Measurements from ENCODE around the gene MAP3K3.
A peak's percentile ranks its signal among the peaks of the same experiment; 100 is the strongest.

Gene MAP3K3

DNA sequence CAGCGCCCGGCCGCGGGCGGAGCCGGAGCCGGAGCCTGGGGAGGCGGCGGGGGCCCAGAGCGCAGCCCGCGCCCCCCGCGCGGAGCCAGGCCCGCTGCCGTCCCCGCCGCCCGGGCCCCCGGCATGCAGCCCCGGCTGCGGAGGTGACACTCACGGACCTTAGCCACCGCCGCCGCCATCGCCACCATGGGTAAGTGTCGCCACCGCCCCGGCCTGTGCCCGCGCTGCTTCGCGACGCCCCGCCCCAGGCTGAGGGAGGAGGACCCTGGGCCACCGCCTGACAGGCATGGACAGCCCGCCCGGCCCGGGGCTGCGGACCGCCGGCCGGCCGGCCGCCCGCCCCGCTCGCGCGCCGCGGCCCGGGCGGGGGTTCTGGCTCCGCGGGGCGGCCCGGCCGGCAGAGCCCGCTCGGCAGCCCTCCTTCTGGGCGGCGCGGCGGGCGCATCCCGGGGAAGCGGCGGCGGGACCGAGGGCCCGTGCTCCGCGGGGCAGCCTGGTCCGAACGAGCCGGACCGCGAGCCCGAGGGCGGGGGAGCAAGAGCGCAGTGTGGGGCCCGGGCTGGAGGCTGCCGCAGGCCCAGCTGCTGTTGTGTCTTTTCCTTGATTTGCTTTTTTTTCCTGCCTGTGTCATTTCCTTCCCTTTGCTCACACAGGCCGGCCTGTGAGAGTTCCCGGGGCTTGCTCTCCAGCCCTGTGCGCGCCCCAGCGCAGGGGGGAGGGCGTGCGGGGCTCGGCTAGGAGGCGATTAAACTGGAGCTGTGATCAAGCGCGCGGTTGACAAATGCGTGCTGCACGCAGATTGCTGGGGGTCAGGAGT, 565 bp downstream of the MAP3K3 start:
- peak; percentile 67 for DNase-seq

DNA sequence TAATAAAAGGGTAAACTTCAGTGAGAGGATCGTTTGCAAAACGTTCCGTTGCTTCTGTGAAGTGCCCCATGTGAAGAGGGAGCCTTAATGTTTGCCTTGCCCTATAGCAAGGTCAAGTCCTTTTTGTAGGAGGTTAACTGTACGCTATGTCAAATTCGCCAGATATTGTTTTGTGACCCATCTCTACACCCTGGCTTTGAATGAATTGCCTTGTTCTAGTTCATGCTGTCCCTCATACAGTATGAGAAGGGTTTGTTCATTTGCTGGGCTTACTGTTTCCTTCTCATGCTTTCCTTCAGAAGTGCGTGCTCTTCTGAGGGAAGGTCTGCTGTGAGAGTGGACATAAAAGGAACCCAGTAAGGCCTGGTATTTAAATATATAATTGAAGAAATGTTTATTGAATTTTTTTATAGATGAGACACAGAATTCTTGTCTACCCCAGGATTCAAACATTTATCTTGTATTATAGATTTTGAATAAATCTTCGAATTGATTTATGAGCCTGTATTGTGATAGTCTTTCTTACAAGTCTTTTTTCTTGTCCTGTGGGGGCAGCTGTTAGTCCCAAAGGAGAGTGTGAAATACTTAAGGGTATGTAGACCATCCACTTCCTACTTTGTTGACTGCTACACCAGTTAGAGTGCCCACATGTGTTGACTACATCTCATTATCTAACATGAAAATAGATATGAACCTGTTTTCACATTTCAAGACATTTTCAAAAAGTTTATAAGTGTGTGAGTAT, 1.7 kb downstream of the MAP3K3 start:
- DNase-seq = no peak

DNA sequence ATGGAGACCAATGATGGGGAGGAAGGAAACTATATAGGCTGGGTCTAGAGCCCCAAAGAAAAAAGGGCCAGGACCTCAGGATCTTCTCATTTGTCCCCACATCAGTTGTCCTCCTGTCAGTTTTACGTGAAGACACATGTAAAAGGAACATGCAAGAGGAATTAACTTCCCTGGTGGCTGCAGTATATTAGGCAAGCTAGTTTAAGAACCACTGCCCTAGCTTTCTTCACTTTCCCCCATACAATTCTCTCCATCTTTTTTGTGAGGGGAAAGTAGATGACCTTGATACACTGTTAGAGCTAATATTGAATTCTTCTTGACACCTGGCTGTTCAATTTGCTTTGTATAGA, 2.3 kb downstream of the MAP3K3 start:
- no peak for DNase-seq

DNA sequence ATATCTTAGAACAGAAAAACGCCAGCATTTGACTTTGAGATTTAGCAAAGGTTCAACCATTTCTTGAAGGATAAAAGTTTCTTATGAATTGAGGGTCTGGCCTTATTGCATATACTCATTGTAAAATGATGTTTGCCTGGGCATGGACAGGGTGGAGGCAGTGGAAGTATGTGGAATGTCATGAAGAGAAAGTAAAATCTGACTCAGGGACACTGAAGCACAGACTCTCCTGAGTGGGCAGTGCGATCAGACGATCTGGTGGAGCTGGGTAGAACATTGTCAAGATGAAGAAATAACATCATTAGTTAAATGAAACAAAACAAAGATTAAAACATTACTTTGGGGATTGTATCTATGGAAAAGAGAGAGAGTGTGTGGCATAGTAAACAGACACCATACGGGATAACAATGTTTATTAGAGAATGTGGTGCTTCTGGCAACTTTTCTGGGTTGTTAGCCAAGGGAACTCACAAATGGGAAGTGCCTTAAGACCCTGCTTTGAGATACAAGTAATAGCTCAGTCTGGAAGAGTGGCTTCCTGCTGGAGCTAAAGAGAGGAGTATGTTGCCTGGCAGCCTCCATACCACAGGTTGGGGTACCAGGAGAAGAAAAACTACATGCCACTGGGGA, 4.4 kb downstream of the MAP3K3 start:
- no peak for DNase-seq

DNA sequence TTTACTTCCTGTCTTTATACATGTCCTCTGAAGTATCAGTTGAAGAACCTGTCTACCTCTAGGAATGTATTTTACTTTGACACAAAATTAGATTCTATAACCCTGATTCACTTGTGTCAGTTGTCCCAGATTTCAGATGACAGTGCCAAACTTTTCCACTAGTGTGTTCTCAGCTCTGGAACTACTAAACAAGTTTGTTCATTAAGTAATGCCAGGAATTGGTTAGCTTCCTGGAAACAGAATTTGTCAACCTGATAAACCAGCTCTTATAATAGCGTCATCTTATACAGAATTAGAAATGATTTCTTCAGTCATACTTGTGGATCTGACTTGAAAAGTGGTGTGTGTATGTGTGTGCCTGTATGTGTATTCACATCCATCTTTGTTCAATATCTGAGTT, 7.4 kb downstream of the MAP3K3 start:
- DNase-seq = no peak

DNA sequence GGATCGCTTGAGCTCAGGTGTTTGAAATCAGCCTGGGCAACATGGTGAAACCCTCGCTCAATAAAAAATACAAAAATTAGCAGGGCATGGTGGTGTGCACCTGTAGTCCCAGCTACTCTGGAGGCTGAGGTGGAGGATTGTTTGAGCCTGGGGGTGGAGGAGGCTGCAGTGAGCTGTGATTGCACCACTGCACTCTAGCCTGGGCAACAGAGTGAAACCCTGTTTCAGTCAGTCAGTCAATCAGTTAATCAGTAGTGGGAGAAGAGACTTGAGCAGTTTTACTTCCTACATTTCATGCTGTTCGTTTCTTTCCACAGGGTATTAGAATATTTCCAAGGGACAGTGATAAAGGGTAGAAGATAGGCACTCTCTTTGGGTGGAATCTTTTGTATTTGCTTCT, 8.8 kb downstream of the MAP3K3 start:
- no peak for DNase-seq

DNA sequence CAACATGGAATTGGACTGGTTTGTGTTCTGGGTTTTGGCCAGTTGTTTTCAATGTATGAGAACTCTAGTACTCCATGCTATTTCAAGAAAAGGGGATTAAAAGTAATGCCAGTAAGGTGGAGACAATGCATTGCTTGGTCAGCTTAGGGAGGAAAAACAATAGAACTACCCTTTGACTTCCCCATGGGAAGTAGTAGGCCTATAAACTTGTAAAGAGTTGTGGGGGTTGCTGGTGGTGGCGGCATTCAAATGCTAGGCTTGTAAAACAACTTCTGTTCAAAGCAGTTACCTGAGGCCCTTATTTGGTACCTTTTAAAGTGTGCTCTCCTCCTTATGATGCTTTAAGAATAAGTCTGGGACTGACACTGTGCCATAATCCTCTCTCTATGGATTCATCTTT, 9.4 kb downstream of the MAP3K3 start:
- no peak for DNase-seq

DNA sequence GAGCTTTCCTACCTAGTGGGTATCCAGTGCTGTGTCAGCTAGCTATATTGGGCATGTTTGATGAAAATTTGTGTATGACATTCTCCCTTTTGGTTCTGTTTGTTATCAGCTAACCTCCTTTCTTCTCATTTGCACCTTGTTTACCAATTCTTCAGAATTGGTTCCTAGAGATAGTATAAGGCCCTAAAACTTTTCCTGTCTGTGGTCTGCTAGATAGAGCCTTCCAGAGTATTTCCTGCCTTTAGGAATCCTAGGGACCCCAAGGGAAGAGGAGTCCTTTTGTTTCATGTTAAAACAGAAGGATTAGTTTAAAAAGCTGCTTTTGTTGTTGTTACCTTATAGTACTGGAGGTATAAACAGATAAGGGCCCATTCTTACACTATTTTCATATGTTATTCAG, 11.5 kb downstream of the MAP3K3 start:
- no peak for DNase-seq

DNA sequence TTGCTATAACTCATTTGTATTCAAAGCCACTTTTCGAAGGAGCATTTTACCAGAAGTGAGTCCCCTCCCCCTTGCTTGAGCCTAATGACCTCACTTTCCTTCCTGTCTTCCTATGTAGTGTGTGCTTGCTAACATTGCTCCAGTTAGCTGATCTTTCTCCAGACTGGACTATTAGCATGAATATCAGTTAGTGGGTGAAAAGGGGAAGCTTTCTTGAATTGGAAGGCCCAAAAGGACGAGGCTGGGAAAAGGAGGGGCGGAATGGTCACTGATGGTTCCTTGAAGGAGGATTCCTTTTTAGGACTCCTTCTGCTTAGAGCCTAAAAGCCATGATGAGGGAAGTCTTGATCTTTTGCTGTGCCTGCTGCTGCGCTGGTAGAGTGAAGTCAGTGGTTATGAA, 11.9 kb downstream of the MAP3K3 start:
- DNase-seq = no peak

DNA sequence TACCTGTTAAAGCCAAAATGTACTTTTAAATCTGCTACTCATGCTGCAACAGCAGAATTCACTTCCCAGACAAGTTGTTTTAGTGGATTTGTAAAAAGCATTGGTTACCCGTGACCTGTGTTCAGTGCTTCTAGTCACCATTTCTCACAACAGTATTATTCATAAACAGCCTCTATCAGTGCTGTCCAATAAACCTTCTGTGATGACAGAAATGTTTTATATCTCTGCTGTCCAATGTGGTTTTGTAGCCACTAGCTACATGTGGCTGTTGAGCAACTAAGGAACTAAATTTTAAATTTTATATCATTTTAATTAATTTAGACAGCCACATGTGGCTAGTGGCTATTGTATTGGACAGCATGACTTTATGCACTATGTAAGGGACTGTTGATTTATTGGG, 12.6 kb downstream of the MAP3K3 start:
- DNase-seq = no peak

DNA sequence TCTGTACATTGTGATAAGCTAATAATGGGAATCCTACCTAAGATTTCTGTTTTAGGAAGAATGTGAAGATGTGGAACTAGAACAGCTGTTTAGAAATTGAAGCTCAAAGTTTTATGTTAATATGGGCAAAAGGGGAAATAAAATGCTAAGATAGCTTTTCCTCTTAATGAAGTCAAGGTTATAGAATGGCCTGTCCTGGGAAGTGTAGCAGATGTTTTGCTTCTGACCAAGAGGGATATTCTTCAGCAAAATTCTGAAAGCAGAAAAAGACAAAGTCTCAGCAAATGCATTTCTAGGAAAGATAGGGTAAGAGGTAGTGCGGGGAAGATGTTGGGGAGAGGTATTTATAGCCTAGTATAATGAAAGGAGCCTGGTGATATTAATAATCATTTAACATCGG, 13.1 kb downstream of the MAP3K3 start:
- no peak for DNase-seq

DNA sequence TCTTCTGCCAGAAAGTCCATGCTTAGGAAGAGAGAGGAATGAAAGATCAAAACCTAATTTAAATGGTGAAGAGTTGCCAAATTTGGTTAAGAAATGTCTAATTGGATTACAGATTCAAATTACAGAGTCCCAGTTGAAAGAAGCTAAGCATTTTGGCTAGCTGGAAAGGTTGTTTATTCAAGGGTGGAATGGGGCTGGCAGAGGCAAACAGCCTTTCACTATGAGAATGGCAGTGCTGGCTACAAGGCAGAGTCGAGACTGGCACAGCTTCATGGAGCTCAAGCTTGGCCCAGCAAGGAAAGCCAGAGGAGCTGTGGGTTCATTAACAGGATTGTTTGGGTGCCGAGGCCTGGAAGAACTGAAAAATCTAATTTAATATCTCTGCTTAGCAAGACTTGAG, 13.6 kb downstream of the MAP3K3 start:
- DNase-seq = no peak

DNA sequence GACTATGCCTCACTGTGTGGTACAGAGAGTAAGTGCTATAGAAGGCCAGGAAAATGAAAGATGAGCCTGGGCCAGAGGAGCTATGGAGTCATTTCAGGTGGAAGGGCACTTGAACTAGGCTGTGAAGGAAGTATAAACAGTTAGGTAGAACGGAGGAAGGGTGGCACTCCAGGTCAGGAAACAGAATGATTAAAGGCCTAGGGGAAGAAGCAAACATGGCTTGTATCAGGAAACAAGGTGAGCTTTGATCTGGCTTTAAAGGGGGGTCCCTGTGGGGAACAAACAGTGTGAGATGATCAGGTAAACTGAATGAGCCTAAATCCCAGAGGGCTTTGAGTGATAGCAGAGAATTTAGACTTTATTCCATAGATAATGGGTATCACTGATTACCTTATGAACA, 16.9 kb downstream of the MAP3K3 start:
- no peak for DNase-seq

DNA sequence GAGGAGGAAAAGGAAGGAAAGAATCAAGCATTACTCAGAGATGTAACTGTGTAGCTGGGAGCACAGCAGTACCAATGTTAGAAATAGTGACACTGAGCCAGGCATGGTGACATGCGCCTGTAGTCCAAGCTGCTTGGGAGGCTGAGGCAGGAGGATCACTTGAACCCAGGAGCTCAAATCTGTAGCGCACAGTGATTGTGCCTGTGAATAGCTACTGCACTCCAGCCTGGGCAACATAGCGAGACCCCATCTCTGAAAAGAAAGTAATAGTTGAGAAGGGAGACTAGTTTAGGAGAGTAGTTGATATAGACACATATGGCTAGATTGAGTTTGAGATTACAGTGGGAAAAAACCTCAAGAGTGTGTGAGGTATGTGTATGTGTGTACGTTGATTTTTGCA, 17.8 kb downstream of the MAP3K3 start:
- no peak for DNase-seq

DNA sequence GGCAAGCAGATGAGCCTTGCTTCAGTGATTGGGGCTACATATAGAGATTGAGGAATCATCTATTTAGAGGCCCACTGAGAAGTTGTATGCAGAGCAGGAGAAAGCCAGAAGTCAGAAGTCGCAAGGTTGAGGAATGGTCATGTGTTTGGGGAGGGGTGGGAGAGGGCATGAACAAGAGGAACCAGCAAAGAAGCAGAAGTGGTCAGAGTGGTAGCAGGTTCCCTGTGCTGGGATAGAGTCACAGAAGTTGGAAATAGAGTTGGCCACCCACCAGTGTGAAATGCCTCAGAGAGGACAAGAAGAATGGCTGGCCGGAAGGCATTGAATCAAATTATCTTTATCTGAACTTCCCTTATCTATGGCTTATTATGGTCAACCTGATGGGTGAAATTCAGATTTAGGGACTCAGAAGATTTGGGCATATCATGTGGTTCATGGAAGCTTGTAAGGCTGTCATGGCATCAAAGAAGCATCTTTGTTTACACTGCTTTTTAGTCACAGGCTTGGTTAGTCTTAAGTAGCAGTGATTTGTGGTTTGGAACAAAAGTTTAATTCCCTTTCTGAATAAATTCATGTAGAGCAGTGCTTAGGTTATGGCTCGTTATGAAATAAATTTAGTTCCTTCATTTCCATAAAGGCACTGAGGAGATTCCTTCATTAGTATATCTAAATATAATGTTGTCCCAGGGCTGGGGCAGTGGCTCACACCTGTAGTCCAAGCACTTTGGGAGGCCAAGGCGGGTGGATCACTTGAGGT, 19.7 kb downstream of the MAP3K3 start:
- DNase-seq = no peak

DNA sequence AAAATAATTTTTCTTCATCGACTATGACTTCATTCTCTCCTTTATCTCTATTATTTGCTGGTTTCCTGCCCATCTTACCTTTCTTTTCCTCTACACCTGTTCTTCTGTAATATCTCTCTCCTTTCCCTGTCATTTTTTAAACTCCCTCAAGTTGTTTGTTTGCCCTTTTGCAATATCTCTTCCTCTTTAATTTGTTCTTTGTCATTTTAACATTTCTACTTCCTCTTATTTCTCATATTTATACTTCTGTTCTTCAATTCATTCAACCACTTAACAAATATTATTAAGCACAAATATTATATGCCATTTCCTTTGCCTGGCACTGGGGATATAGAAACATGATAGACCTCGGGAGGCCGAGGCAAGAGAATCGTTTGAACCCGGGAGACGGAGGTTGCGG, 22.6 kb downstream of the MAP3K3 start:
- no peak for DNase-seq

DNA sequence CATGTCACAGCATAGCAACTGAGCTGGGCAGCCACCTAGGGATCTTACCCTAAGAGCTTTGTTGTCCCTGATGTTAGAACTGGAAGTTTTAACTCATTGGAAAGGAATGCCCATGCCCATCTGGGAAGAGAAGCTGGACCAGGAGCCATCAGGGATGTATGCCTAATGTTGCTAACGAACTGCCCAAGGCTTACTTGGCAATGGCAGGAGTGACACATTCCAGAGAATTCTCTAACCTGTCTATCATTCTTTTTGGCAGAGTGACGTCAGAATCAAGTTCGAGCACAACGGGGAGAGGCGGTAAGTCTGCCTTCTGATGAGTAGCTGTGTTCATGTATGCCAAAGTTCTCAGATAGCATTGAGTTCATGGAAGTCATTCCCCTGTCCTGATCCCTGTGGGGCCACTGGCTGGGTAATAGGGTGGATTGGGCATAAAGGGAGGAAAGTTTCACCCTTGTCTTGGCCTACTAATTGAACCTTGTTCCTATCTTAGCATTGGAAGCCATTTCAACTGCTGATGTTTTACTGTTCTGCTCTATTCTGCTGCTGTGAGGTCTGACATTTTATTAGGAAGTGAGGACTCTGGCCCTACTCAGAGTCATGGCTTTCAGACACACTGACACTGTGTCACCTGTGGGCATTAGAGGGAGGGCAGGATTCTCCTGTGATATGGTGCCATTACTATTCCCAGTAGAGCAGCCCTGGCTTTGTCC, 23.7 kb downstream of the MAP3K3 start:
- DNase-seq = no peak

DNA sequence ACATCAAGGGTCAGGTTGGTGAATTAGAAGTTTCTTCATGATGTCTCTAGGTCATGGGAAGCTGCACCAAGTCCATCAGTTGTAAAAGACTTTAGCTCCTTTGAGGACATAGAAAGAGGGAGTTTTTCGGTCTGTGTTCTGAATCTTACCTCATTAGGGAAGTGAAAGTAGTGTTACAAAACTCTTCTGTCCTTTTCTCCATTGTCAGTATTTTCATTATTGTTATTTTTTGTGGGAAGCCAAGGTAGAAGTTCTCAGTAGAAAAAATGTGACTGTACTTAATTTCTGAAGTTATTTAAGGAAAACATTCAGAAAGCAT, 24.2 kb downstream of the MAP3K3 start:
- DNase-seq = no peak

DNA sequence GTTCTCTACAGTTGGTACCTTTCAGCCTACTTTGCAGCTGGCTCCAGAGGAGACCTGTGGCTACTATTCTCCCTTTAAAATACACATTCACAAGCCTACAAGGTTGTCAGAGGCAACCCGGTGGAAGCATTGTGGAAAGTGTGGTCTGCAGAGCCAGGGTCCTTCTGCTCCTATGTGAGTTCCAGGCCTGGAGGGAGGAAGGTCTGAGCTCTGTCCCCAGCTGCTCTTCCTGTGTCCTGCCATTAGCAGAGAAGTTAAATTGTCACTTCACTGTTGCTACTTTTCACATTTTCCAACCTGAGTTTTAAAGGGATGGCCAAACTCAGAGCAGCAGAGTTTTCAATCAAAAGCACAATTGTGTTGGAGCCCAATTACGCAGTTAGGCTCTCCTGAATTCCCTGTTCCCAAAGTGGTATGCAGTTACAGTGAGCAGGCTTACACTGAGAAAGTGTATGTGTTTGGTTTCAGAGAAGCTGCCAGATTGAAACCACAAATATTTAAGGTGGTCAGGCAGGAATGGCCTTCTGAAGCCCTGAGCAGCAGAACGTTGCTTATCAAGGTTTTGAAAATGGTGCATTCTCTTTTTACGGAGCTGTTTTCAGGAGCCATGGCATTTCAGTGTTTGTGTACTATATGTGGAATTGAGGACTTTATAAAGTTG, 25.0 kb downstream of the MAP3K3 start:
- DNase-seq = no peak

DNA sequence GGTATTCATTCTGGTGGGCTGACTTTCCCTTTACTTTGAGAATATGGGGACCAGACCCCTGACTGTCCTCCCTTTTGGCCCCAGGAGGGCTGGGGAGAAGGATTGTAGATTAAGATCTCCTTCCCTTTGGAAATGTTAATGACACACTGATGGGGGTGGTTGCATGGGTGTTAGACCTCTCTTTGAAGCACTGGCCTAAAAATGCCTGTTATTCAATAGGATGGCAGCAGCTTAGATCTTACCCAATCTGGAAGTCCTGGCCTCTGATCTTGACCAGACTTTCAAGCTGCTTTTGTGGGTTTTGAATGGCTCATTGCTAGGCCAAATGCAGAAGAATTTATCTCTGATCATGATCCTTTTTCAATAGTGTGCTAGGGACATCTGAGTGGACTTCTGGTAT, 25.7 kb downstream of the MAP3K3 start:
- no peak for DNase-seq

DNA sequence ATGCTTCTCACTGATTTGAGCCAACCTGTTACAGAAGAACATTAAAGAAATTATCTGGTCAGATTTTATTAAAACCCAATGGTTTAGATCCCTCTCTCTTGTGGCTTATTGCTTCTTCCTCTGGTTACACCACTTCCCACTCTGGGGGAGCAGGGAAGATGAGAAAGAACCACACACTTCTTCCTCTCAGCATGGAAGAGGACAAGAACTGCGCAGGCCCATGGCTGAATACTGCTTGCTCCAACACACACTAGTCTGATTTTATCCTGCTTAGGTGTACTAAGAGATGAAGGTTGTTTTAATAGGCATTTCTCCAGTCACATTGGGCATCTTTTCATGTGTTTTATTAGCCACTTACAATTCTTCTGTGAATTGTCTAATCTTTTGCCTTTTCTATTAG, 27.6 kb downstream of the MAP3K3 start:
- no peak for DNase-seq

DNA sequence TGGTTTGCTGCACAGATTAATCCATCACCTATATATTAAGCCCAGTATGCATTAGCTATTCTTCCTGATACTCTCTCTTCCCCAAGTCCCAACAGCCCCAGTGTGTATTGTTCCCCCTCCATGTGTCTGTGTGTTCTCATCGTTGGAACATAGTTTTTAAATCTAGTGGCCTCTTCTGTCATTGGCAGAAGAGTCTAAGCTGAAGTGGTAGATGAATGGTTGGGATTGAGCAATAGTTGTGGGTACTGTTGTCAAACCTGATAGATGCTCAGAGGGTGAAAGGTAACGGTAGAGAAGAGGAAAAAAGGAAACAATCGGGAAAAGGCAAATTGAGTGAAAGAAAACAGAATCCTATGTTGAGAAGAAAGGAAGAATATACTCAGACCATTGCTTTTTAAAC, 29.9 kb downstream of the MAP3K3 start:
- no peak for DNase-seq

DNA sequence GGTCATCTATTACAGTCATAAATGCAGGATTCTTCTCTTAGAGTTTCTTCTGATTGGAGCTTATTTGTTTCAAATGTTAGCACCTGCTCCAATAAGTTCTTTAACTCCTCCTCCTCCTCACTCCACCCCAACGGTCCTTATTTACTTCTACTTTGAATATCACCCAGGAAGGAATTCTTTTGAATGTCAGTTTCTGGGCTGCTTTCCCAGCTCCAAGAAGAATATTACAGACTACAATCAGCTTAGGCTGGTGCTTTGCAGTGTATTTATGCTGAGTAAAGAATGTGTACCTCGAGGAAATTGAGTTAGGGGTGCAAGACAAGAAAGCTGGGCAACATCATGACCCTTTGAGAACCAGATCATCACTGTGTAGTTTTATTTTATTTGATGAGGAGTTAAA, 30.8 kb downstream of the MAP3K3 start:
- DNase-seq = no peak

Data from activated CD4-positive, alpha-beta T cell treated with anti-CD3 and anti-CD28 coated beads, Interleukin-2, Interleukin-6, amounts not matched to agents 100 ng/mL and 50 ng/mL, durations not matched to agents 16 hours and 8 hours (primary cell).